Activated T-helper 1 cell treated with anti-CD3 and anti-CD28 coated beads, Interleukin-2, amount 50 U/mL, for 16 hours (primary cell): ENCODE measurements around the gene DCUN1D4.
"Not testable (repeated sequence)": the region's sequence is repeated elsewhere in the genome, so short reads cannot be mapped to it uniquely, and the experiment has no call there.

Source experiments
- DNase-seq, 2 donors: peaks; one replicate each; pipeline ENCODE4 v3.0.0-alpha.2; 2020; ENCODE audit warnings: low read depth in 1 of 2, low spot score in 1 of 2

The DCUN1D4 gene

GRCh38 chr4:51893402-51893801, 50.4 kb downstream of the DCUN1D4 start:
- DNase-seq: not testable (repeated sequence)

GRCh38 chr4:51894059-51894645, 51.2 kb downstream of the DCUN1D4 start:
- no peak for DNase-seq

GRCh38 chr4:51895158-51895557, 52.2 kb downstream of the DCUN1D4 start:
- no peak for DNase-seq

GRCh38 chr4:51895816-51896408, 53.0 kb downstream of the DCUN1D4 start:
- peak in 1 of 2 donors; percentile 7 for DNase-seq

GRCh38 chr4:51901363-51901762, 58.4 kb downstream of the DCUN1D4 start:
- DNase-seq: no peak

GRCh38 chr4:51906167-51906958, 63.4 kb downstream of the DCUN1D4 start:
- DNase-seq: no peak

DNA sequence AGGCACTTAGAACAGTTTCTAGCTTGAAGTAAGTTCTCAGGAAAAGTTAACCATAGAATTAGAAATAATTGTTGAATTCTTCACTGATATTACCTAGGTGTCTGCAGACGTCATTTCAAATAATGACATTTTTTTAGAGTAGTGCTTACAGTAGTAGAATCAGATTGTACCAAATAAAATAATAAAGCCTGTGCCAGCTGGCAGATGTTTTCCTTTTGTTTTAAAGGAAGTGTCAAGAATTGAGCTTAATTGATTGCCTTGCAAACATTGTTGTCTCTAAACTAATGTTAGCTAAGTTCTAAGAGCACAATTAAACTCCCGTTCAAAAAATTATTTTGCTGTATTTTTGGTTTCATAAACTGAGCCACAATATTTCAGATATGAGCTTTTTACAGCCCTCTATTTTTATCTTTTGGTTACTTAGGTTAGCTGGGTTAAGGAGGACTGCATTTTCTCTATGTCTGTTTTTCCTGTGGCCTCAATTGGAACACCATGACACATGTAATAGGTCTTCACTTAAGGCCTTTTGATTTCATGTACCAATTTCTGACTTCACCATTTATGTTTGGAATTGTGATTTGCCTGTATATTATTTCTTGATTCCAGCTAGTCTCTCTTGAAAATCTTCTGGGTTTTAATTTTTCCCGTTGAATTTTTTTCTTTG, 64.2 kb downstream of the DCUN1D4 start:
- no peak for DNase-seq

GRCh38 chr4:51909236-51909703, 66.3 kb downstream of the DCUN1D4 start:
- DNase-seq: no peak

DNA sequence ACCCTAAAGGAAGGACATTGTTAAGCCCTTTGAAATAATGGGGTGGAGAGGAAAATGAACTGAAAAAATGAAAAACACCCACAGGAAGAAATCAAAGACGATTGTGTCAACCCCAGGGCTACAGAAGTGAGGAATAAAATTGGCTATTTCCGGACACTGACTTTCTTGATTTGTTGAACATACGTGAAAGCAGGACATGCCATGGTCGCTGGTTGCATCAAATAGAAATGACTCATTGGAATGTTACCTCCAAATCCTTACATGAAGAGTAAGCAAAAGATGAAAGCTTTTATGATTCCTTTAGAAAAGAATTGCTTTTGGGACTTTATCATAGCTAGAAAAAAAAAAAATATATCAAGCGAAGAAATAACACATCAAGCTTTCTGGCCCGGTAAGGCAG, 75.3 kb downstream of the DCUN1D4 start:
- no peak for DNase-seq

DNA sequence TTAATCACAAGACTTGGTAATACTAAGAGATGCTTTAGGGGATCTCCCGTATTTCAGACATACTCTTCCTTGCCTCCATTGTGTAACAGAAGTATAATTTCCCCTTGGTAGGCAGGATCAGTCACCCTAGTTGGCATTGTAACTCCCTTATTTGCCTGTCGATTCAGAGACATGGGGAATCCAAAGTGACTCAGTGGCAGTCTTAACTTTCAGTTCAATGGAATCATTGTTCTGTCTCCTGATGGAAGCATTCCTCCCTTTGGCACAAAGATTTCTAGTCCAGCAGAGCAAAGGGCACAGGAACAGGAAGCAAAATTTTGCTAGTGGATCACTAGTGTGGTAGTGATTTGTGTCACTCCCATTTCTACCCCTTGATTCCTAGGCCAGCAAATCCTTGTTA, 80.4 kb downstream of the DCUN1D4 start:
- no peak for DNase-seq

- DNase-seq: no peak
Measured at GRCh38 chr4:51925307-51925706, 82.4 kb downstream of the DCUN1D4 start.

GRCh38 chr4:51930557-51930956, 87.6 kb downstream of the DCUN1D4 start:
- DNase-seq: no peak

GRCh38 chr4:51931461-51931860, 88.5 kb downstream of the DCUN1D4 start:
- DNase-seq: no peak

- DNase-seq: no peak
Measured at GRCh38 chr4:51932261-51932660, 89.3 kb downstream of the DCUN1D4 start.

DNA sequence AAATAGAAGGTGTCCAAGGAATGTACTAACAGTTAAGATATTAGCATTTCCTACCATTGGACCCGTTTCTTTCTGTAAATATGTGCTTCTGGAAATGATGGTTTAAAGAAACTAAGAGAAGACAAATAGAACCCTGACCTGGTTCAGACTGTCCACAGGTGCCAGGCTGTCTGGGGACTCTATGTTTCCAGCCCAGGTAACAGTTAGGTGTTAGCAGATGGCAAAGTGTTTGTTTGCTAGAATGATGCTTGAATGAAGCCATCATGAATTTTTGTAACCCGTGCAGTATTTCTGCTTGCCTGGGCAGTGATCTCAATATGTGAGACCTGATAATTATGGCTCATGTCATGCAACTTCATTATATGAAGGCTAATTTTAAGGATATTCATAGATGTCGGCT, 89.7 kb downstream of the DCUN1D4 start:
- no peak for DNase-seq

DNA sequence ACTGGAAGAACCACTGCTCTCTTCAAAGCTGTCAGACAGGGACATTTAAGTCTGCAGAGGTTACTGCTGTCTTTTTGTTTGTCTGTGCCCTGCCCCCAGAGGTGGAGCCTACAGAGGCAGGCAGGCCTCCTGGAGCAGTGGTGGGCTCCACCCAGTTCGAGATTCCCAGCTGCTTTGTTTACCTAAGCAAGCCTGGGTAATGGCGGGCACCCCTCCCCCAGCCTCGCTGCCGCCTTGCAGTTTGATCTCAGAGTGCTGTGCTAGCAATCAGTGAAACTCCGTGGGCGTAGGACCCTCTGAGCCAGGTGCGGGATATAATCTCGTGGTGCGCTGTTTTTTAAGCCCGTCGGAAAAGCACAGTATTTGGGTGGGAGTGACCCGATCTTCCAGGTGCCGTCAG, 97.5 kb downstream of the DCUN1D4 start:
- DNase-seq: not testable (repeated sequence)

GRCh38 chr4:51942108-51942832, 99.3 kb downstream of the DCUN1D4 start:
- DNase-seq: no peak

DNA sequence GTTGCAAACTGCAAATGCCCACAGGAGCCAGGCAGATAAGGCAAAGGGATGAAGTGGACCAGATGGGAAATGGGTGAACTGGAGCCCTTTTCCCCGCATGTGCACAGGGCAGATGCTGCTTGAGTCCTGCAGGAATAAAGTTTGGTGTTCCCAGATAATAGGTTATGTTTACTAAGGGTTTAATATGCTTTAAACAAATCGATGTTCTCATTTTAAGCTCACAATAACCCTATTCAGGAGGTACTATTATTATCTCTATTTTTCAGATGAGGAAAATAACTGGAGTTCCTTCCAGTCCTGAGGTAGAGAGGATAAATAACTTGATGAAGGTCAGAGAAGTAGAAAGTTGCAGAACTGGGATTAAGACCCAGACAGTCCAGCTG, 99.9 kb downstream of the DCUN1D4 start:
- DNase-seq: no peak

DNA sequence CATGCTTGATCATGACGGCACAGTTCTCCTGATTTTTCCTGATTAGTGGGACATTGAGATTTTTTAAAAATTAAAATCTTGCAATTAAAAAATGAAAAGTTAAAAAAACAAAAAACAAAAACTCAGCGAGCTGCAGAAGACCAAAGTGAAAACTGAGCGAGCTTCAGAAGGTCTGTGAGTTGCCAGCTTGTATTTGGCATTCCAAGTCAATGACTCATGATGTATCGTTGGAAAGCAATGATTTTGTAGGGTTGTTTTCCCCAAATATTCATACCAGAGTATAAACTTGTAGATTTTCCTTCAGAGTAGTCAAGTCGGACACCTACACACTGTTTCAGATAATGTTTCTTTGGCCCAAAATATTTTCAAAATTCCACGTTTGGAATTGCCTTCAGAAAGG, 100.3 kb downstream of the DCUN1D4 start:
- no peak for DNase-seq

GRCh38 chr4:51958199-51958968, 115.4 kb downstream of the DCUN1D4 start:
- no peak for DNase-seq
